K562 (cell line): ENCODE data around the gene SUDS3. TPM values are rescaled to one million over a fixed set of nuclear protein-coding genes. Genes with fewer than 3 reads are reported as not detected.

Experiments
- BDP1 ChIP-seq: IDR thresholded peaks from 3 replicates; pipeline ENCODE4 v1.6.1; 2011; ENCODE audit not compliant: insufficient read length, insufficient read depth
- BHLHE40 ChIP-seq: IDR thresholded peaks from 2 replicates; pipeline ENCODE4 v1.6.1; 2011; ENCODE audit warnings: low read length, improper control_type of control experiment
- DACH1 ChIP-seq: fragments of 450-650 bp; IDR thresholded peaks from 2 replicates; pipeline ENCODE4 v1.6.1; 2018; ENCODE audit not compliant: partially characterized antibody
- ELK3 ChIP-seq: fragments of 450-650 bp; formaldehyde crosslinking; IDR thresholded peaks from 2 replicates; pipeline ENCODE4 v1.4.0; 2020; ENCODE audit warnings: mild to moderate bottlenecking
- FOXM1 ChIP-seq, 2 experiments: fragments of 450-650 bp in 1 of 2; sonication (generic) in 1 of 2; formaldehyde crosslinking in 1 of 2; IDR thresholded peaks; 2 replicates each; pipeline versions ENCODE4 v1.6.1 to v1.9.0; 2017 to 2022; ENCODE audit warnings: low read depth in 2 of 2, mild to moderate bottlenecking in 2 of 2, missing genetic modification reagents in 1 of 2, moderate library complexity in 1 of 2
- MTA1 ChIP-seq: fragments of 450-650 bp; IDR thresholded peaks from 2 replicates; pipeline ENCODE4 v1.6.1; 2017; ENCODE audit warnings: borderline replicate concordance
- MTA3 ChIP-seq: fragments of 450-650 bp; formaldehyde crosslinking; IDR thresholded peaks from 2 replicates; pipeline ENCODE4 v1.6.1; 2017; ENCODE audit warnings: mild to moderate bottlenecking, borderline replicate concordance
- PML ChIP-seq: IDR thresholded peaks from 2 replicates; pipeline ENCODE4 v1.6.1; 2012; ENCODE audit warnings: low read length, inconsistent platforms
- POLR3G ChIP-seq: IDR thresholded peaks from 2 replicates; pipeline ENCODE4 v1.6.1; 2011; ENCODE audit not compliant: insufficient read length, insufficient replicate concordance; ENCODE audit errors: extremely low read depth
- SOX6 ChIP-seq: fragments of 450-650 bp; IDR thresholded peaks from 2 replicates; pipeline ENCODE4 v1.6.1; 2014; ENCODE audit warnings: mild to moderate bottlenecking
- TAF1 ChIP-seq: IDR thresholded peaks from 2 replicates; pipeline ENCODE4 v1.6.1; 2011; ENCODE audit warnings: mild to moderate bottlenecking, low read length, moderate library complexity; ENCODE audit not compliant: insufficient read depth, control insufficient read depth, severe bottlenecking; ENCODE audit errors: extremely low read depth
- TAL1 ChIP-seq: fragments of 450-650 bp; IDR thresholded peaks from 2 replicates; pipeline ENCODE4 v1.6.1; 2016; ENCODE audit warnings: mild to moderate bottlenecking
- ZNF140 ChIP-seq: fragments of 250-450 bp; sonication (Bioruptor Pico); IDR thresholded peaks from 2 replicates; pipeline ENCODE4 v1.8.0; 2021; ENCODE audit warnings: moderate library complexity, mild to moderate bottlenecking, inconsistent platforms
- ZNF512 ChIP-seq: IDR thresholded peaks from 2 replicates; pipeline ENCODE4 v1.6.1; 2016; ENCODE audit warnings: missing genetic modification characterization, missing compliant biosample characterization
- polyA plus RNA-seq, 8 experiments: library from polyadenylated mRNA; depleted of rRNA in 4 of 8; stranded (reverse) in 5 of 8; unstranded in 3 of 8; fragments of >200 nt; fragmentation: Nextera tagmentation in 2 of 8; fragmentation: Illumina TruSeq in 1 of 8; extraction: Ambion mirVana in 2 of 8; extraction: Trizol in 1 of 8; gene quantifications; 2 replicates each; pipeline versions ENCODE4 v1.2.1 to v1.2.3, GENCODE V29; 2011 to 2014; ENCODE audit warnings: inconsistent platforms in 1 of 8, missing spikeins in 1 of 8
- total RNA-seq, 7 experiments: library from RNA; depleted of rRNA in 6 of 7; stranded (reverse); fragments of >200 nt in 6 of 7; fragmentation: Illumina TruSeq in 2 of 7; extraction: Trizol in 2 of 7; gene quantifications; 2 replicates each; pipeline versions ENCODE4 v1.2.1 to v1.2.3, GENCODE V29; 2011 to 2021; ENCODE audit warnings: low replicate concordance in 1 of 7
- TF ChIP-seq, protein P1 (sequence below), 2 experiments: fragments of 150-350 bp in 1 of 2; IDR thresholded peaks; 2 replicates each; pipeline ENCODE4 v1.6.1; 2012 to 2016; ENCODE audit warnings: low read depth in 2 of 2, low read length in 2 of 2, mild to moderate bottlenecking in 1 of 2, moderate library complexity in 1 of 2
- TF ChIP-seq, protein P2 (sequence below): fragments of 200-800 bp; sonication (Bioruptor generic); IDR thresholded peaks from 2 replicates; pipeline ENCODE4 v1.6.1; 2016; ENCODE audit warnings: missing genetic modification characterization, missing compliant biosample characterization

Gene SUDS3
- total and polyA plus RNA-seq, 9 of the 15 experiments (the other 6 are each of a cell fraction or from before 2014, with no cell fraction given): 6.6 to 30.5 (median 23.3) TPM

DNA sequence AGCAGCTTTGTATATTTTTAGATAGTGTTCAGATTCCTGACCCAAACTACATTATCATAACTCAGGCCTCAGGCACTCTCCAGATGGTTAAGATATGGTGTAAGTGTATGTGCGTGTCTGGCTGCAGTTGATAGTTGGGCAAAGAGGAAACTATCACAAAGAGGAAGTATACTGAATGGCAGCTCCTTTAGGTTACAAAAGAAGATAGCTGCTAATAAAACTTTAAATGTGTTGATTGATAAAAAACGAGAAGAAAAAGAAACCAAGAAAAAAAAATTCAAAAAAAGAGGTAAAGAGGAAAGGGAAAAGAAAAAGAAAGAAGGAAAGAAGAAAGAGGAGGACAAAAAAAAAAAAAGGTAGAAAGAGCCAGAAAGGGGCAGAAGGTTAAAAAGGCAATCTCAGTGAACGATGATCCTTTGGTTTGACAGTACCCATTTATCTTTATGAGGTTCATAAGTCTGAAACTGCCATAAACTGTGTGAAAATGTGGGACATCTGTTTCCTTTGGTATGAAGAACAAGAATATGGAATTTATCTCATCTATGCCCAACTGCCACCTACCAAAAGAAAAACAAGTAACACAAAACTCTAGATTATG lies 45.8 kb upstream of the SUDS3 start (continued):
- TF ChIP-seq, protein P1, sequence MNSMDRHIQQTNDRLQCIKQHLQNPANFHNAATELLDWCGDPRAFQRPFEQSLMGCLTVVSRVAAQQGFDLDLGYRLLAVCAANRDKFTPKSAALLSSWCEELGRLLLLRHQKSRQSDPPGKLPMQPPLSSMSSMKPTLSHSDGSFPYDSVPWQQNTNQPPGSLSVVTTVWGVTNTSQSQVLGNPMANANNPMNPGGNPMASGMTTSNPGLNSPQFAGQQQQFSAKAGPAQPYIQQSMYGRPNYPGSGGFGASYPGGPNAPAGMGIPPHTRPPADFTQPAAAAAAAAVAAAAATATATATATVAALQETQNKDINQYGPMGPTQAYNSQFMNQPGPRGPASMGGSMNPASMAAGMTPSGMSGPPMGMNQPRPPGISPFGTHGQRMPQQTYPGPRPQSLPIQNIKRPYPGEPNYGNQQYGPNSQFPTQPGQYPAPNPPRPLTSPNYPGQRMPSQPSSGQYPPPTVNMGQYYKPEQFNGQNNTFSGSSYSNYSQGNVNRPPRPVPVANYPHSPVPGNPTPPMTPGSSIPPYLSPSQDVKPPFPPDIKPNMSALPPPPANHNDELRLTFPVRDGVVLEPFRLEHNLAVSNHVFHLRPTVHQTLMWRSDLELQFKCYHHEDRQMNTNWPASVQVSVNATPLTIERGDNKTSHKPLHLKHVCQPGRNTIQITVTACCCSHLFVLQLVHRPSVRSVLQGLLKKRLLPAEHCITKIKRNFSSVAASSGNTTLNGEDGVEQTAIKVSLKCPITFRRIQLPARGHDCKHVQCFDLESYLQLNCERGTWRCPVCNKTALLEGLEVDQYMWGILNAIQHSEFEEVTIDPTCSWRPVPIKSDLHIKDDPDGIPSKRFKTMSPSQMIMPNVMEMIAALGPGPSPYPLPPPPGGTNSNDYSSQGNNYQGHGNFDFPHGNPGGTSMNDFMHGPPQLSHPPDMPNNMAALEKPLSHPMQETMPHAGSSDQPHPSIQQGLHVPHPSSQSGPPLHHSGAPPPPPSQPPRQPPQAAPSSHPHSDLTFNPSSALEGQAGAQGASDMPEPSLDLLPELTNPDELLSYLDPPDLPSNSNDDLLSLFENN (IDR thresholded peaks at IDR 0.05; ENCODE audit: low read depth in 2 of 2, low read length in 2 of 2): peak in 1 of 2 experiments; percentile 91; a peak in 2 of 4 replicates
- TF ChIP-seq MTA1 (peak; percentile 87), ZNF512 (tag) (peak; percentile 97), POLR3G (no peak), TAL1 (peak; percentile 95), ZNF140 (CRISPR knock-in tag) (no peak), PML (peak; percentile 96), SOX6 (peak; percentile 91), BDP1 (no peak), BHLHE40 (peak; percentile 79), DACH1 (peak; percentile 42), MTA3 (peak; percentile 43; the same call in 1 of the 2 replicates), ELK3 (CRISPR knock-in tag) (0 out of 2 replicates have a peak, but pooled peaks have one; percentile 49), TAF1 (no peak), FOXM1 (IDR thresholded peaks at IDR 0.05; ENCODE audit: low read depth) (peak; percentile 90), FOXM1 (CRISPR knock-in tag; IDR thresholded peaks at IDR 0.05; ENCODE audit: low read depth) (no peak)
- TF ChIP-seq, protein P2, sequence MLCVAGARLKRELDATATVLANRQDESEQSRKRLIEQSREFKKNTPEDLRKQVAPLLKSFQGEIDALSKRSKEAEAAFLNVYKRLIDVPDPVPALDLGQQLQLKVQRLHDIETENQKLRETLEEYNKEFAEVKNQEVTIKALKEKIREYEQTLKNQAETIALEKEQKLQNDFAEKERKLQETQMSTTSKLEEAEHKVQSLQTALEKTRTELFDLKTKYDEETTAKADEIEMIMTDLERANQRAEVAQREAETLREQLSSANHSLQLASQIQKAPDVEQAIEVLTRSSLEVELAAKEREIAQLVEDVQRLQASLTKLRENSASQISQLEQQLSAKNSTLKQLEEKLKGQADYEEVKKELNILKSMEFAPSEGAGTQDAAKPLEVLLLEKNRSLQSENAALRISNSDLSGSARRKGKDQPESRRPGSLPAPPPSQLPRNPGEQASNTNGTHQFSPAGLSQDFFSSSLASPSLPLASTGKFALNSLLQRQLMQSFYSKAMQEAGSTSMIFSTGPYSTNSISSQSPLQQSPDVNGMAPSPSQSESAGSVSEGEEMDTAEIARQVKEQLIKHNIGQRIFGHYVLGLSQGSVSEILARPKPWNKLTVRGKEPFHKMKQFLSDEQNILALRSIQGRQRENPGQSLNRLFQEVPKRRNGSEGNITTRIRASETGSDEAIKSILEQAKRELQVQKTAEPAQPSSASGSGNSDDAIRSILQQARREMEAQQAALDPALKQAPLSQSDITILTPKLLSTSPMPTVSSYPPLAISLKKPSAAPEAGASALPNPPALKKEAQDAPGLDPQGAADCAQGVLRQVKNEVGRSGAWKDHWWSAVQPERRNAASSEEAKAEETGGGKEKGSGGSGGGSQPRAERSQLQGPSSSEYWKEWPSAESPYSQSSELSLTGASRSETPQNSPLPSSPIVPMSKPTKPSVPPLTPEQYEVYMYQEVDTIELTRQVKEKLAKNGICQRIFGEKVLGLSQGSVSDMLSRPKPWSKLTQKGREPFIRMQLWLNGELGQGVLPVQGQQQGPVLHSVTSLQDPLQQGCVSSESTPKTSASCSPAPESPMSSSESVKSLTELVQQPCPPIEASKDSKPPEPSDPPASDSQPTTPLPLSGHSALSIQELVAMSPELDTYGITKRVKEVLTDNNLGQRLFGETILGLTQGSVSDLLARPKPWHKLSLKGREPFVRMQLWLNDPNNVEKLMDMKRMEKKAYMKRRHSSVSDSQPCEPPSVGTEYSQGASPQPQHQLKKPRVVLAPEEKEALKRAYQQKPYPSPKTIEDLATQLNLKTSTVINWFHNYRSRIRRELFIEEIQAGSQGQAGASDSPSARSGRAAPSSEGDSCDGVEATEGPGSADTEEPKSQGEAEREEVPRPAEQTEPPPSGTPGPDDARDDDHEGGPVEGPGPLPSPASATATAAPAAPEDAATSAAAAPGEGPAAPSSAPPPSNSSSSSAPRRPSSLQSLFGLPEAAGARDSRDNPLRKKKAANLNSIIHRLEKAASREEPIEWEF (CRISPR knock-in tag): peak; percentile 72
